ENCODE results near the gene SMIM44. TPM values are rescaled to one million over a fixed set of nuclear protein-coding genes. Genes with fewer than 3 reads are reported as not detected.

Gene SMIM44
- total RNA-seq, 1 donor from 2014 or later = 3.7 TPM

GRCh38 chr19:3477506-3477905, 5.7 kb downstream of the SMIM44 start:
- DNase-seq (ENCODE audit: low spot score) = no peak

GRCh38 chr19:3476830-3477229, 6.4 kb downstream of the SMIM44 start:
- no peak for DNase-seq (ENCODE audit: low spot score)

GRCh38 chr19:3475449-3475848, 7.8 kb downstream of the SMIM44 start:
- DNase-seq (ENCODE audit: low spot score) = no peak

DNA sequence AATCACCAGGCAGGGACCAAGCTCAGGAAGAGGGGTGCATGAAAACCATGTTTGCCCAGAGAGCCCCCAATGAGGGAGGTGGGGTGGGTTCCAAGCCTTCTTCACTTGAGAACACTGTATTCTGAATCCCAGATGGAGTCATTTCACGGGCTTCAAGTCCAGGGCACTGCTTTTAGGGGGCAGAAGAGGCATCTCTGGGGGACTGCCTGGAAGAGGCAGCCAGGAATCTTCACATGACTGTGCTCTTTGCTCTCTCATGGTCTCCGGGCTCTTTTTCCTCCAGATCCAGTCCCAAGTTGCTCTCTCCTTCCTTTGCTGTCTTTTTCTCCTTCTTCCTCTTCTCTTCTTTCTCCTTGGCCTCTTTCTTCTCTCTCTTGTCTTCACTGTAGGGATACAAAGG, 8.6 kb downstream of the SMIM44 start:
- no peak for DNase-seq (ENCODE audit: low spot score)

GRCh38 chr19:3474010-3474409, 9.2 kb downstream of the SMIM44 start:
- peak; percentile 82 for DNase-seq (ENCODE audit: low spot score)

- DNase-seq (ENCODE audit: low spot score) = no peak
Observed at GRCh38 chr19:3471954-3472655, 11.1 kb downstream of the SMIM44 start.

- DNase-seq (ENCODE audit: low spot score) = no peak
Observed at GRCh38 chr19:3470500-3471128, 12.6 kb downstream of the SMIM44 start.

DNA sequence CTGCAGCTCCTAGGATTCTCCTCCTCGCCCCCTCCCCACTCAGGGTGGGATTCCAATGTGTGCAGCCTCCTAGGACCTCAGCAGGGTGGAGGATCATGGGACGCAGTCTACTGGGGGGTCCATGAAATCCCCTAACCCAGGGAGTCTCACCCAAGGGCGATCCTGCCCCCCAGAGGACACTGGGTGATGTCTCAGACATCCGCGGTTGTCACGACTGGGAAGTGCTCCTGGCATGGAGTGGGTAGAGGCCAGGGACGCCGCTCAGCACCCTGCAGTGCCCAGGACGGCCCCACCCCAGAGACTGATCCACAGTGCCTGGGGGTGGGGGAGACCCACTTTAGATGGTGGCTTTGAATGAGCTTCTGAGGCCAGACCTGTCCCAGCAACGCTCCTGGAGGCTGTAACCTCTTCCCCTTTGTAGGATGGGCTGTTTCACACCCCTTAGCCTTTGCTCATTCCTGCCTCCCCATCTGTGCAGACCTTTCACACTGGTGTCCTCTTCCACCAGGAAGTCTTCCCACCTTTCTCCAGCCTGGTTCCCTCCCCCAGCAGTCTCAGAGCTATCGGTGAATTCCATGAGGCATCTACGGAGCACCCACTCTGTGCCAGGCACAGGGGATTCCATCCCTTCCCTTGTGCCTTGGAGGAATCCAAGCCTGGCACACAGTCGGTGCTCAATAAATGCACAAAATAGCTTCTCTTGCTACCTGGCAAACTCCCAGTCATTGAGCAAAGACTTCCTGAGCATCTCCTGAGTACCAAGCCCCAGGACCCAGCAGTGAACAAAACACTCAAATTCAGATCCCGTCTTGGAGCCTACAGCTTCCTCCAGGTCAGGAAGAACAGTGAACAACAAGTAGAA, 13.4 kb downstream of the SMIM44 start:
- DNase-seq (ENCODE audit: low spot score) = no peak

GRCh38 chr19:3468211-3468610, 15.0 kb downstream of the SMIM44 start:
- DNase-seq (ENCODE audit: low spot score) = no peak

DNA sequence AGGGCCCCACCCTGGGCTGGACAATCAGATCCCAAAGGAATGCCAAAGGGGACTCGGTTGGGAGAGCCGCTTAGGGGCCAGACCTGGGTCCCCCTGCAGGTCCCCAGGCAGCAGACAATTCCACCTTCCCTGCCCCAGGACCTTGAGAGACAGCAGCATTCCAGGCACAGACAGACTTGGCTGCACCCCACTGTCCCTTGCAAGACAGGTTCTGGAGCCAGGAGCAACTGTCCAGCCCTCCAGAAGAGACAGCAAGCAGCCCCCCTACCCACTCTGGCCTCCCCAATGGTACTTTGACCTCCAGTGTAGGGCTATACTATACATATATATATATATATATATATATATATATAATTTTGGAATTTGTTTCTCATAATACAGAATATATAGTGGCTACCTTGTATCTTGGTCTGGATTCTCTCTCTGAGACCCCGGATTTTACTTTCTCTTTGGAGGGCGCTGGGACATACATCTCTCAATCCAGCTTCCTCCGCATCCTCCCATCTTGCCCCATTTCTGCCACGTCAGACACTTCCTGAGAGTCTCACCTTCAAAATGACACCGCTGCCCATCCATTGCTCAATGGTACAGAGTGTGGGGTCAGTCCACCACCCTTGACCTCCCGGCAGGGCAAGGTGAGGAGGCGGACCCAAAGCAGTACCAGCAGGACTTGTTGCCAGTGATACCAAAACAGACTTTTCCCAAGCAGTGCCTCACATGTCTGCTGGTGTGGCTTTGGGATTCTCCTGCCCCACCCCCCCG, 15.6 kb downstream of the SMIM44 start:
- no peak for DNase-seq (ENCODE audit: low spot score)

DNA sequence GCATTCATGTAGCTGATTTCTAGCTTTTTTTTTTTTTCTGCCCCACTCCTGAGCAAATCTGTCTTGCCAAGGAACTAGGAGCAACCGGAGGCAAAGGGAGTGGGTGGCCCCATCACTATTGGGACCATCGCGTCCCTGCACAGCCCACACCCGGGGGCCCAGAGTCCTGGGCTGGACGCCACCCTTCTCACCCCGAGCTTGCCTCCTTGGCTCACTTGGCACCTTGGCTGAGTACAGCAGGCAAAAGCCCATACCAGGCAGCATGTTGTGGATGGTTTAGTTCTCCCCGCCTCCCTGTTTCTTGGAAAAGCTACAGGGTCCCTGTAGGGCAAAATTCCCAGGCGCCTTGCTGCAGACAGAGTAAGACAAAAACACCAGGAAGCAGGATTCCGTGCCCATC, 16.6 kb downstream of the SMIM44 start:
- peak; percentile 39 for DNase-seq (ENCODE audit: low spot score)

DNA sequence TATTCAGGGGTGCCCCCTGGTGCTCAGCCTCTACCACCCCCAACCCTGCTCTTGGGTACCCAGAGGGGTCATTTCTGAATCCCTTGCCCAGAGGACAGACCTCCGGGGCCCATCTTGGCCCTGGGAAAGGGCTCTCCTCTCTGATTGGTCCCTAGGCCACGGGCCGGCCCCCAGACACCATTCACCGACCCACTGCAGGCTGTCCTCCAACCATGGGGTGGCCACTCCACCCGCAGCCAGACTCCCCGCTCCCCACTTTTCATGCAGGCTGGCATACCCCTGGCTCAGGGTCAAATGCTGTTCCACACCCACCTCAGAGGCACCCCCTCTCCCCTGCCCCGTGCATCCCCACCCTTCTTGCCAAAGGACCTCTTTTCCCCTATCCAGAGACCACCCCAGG, 17.7 kb downstream of the SMIM44 start:
- no peak for DNase-seq (ENCODE audit: low spot score)

GRCh38 chr19:3464587-3465235, 18.5 kb downstream of the SMIM44 start:
- no peak for DNase-seq (ENCODE audit: low spot score)

DNA sequence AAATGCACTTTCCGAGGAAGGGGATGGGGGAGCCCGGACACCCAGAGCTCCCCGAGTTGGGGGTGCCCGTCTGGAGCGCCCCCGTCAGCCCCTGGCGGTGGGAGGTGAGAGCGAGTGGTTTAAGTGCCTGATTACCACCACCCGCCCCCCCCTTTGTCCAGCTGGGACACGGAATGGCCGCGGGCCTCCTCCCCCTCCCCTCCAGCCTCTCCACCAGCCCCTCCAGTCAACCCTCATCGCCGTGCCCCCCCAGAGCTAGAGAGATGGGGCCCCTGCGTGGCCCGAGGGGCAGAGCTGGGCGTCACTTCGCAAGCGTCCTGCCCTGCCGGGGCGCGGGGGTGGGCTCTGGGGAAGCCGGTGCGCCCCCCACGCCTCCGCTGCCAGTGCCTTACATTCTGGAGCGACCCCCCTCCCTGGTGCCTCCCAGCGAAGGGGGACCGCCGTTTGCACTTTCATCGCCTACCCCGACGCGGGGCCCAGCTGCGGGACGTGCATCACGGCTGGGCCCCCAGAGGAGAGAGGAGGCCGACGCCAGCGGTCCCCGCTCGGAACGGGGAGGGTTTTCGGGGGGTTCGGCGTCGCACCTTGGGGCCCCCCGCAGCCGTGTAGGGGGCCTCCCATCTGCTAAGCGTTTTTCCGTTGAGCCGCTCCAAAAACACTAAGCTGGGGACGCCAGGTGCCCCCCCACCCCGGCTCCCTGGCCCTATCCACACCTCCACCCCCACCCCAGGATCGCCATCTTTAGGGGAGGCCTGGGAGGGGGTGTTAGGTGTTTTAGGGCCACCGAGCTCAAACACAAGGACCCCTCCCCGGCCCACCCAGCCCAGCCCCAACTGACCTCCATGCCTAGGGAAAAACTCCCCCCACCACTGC, 19.3 kb downstream of the SMIM44 start:
- DNase-seq (ENCODE audit: low spot score) = no peak

- DNase-seq (ENCODE audit: low spot score) = no peak
Observed at GRCh38 chr19:3462991-3463713, 20.1 kb downstream of the SMIM44 start.

- no peak for DNase-seq (ENCODE audit: low spot score)
Observed at GRCh38 chr19:3459965-3460582, 23.2 kb downstream of the SMIM44 start.

DNA sequence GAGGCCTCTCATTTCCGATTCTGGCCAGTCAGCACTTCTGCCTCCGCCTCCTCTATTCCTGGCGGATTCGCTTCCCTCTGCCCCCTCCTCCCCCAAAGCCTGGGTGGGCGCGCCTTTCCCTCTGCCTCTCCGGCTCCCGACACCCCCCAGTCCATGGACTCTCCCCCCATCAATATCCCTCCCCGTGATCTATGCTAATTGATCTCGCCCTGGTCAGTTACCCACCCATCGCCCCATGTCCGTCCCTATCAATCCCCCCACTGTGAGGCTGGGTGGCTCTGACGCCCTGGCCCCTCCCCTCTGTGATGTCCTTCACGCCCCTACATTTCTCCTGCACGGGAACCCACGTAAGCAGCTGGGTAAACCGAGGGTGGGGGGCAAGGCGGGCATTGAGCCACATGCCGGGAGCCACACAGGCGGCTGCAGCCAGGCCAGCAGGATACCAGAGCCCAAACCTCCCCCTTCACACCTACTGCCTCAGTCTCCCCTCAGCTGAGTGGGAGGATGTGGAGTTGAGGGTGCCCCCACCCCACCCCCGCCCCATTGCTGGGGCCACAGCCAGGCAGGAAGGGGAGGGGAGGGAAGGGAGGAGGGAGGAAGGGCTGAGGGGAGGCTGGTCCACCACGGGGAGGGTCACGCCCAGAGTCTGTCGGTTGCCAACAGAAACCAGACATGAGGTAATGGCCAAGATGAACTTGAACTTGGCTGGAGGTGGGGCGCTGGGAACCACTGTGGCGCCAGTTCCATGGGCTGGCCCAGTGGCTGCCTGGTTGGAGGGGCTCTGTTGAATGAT, 24.0 kb downstream of the SMIM44 start:
- DNase-seq (ENCODE audit: low spot score) = peak; percentile 89

All from mucosa of gallbladder (tissue), 1 donor.